K562 (cell line): Measurements from ENCODE around the gene SPI1. TPM values are rescaled to one million over a fixed set of nuclear protein-coding genes. Genes with fewer than 3 reads are reported as not detected.

Experiments used
- ETS1 ChIP-seq: conservative IDR thresholded peaks from 2 replicates; pipeline ENCODE4 v1.6.1; 2011; ENCODE audit warnings: low read depth, mild to moderate bottlenecking, low read length; ENCODE audit not compliant: control insufficient read depth
- ETV1 ChIP-seq: fragments of 450-650 bp; conservative IDR thresholded peaks from 2 replicates; pipeline ENCODE4 v1.6.1; 2016; ENCODE audit warnings: missing genetic modification characterization, control low read depth, low read depth, missing compliant biosample characterization
- MAX ChIP-seq: sonication (generic); formaldehyde crosslinking; IDR thresholded peaks from 2 replicates; pipeline ENCODE4 v1.9.0; 2022; ENCODE audit warnings: mild to moderate bottlenecking, missing genetic modification reagents
- PHF20 ChIP-seq: fragments of 450-650 bp; IDR thresholded peaks from 2 replicates; pipeline ENCODE4 v1.6.1; 2018; ENCODE audit not compliant: partially characterized antibody
- RB1 ChIP-seq: fragments of 450-650 bp; IDR thresholded peaks from 2 replicates; pipeline ENCODE4 v1.6.1; 2017; ENCODE audit warnings: low read depth, mild to moderate bottlenecking
- RFX7 ChIP-seq: fragments of 250-450 bp; sonication (Bioruptor Pico); IDR thresholded peaks from 2 replicates; pipeline ENCODE4 v1.5.1; 2021; ENCODE audit warnings: mild to moderate bottlenecking
- ZBTB11 ChIP-seq, 3 experiments: fragments of 200-800 bp in 1 of 3; fragments of 250-450 bp in 1 of 3; fragments of 450-650 bp in 1 of 3; sonication (Bioruptor Pico) in 1 of 3; sonication (Bioruptor generic) in 1 of 3; formaldehyde crosslinking in 1 of 3; IDR thresholded peaks; 2 replicates each; pipeline versions ENCODE4 v1.6.1 to v1.8.0; 2016 to 2022; ENCODE audit warnings: mild to moderate bottlenecking in 2 of 3, missing genetic modification characterization in 2 of 3, missing compliant biosample characterization in 1 of 3, moderate library complexity in 1 of 3
- ZBTB7A ChIP-seq: IDR thresholded peaks from 2 replicates; pipeline ENCODE4 v1.6.1; 2011; ENCODE audit warnings: low read depth, mild to moderate bottlenecking, low read length, moderate library complexity, borderline replicate concordance; ENCODE audit not compliant: control insufficient read depth
- polyA plus RNA-seq, 8 experiments: library from polyadenylated mRNA; depleted of rRNA in 4 of 8; stranded (reverse) in 5 of 8; unstranded in 3 of 8; fragments of >200 nt; fragmentation: Nextera tagmentation in 2 of 8; fragmentation: Illumina TruSeq in 1 of 8; extraction: Ambion mirVana in 2 of 8; extraction: Trizol in 1 of 8; gene quantifications; 2 replicates each; pipeline versions ENCODE4 v1.2.1 to v1.2.3, GENCODE V29; 2011 to 2014; ENCODE audit warnings: inconsistent platforms in 1 of 8, missing spikeins in 1 of 8
- total RNA-seq, 7 experiments: library from RNA; depleted of rRNA in 6 of 7; stranded (reverse); fragments of >200 nt in 6 of 7; fragmentation: Illumina TruSeq in 2 of 7; extraction: Trizol in 2 of 7; gene quantifications; 2 replicates each; pipeline versions ENCODE4 v1.2.1 to v1.2.3, GENCODE V29; 2011 to 2021; ENCODE audit warnings: low replicate concordance in 1 of 7

SPI1 gene
- total and polyA plus RNA-seq, 9 of the 15 experiments (the other 6 are each of a cell fraction or from before 2014, with no cell fraction given) = 0.10 to 33.7 (median 10.3) TPM

GRCh38 chr11:47378010-47378835, at the start of gene SPI1 (continued):
- TF ChIP-seq ETS1 (peak; percentile 13; the same call in 1 of the 2 replicates), MAX (CRISPR knock-in tag) (peak; percentile 73), RFX7 (no peak), ETV1 (peak; percentile 67), ZBTB7A (peak; percentile 97), PHF20 (peak; percentile 78), ZBTB11 (CRISPR knock-in tag; IDR thresholded peaks at IDR 0.05) (peak in 1 of 3 experiments; percentile 68; a peak in 1 of 6 replicates), RB1 (0 out of 2 replicates have a peak, but pooled peaks have one; percentile 26)
